VCaP (cell line): Measurements from ENCODE around the gene ZNF319.

ENCODE experiments used
- H3K27ac ChIP-seq: fragments of 450-650 bp; 2 replicates; pipeline ENCODE4 v1.5.1; 2017
- CTCF ChIP-seq: fragments of 450-650 bp; conservative IDR thresholded peaks from 2 replicates; pipeline ENCODE4 v1.5.1; 2017; ENCODE audit warnings: mild to moderate bottlenecking, moderate library complexity

The ZNF319 gene

GRCh38 chr16:58022601-58023371 is 22.3 kb upstream of the ZNF319 start:
- TF ChIP-seq CTCF: no peak
- H3K27ac ChIP-seq: peak overlapping the region; percentile 84

DNA sequence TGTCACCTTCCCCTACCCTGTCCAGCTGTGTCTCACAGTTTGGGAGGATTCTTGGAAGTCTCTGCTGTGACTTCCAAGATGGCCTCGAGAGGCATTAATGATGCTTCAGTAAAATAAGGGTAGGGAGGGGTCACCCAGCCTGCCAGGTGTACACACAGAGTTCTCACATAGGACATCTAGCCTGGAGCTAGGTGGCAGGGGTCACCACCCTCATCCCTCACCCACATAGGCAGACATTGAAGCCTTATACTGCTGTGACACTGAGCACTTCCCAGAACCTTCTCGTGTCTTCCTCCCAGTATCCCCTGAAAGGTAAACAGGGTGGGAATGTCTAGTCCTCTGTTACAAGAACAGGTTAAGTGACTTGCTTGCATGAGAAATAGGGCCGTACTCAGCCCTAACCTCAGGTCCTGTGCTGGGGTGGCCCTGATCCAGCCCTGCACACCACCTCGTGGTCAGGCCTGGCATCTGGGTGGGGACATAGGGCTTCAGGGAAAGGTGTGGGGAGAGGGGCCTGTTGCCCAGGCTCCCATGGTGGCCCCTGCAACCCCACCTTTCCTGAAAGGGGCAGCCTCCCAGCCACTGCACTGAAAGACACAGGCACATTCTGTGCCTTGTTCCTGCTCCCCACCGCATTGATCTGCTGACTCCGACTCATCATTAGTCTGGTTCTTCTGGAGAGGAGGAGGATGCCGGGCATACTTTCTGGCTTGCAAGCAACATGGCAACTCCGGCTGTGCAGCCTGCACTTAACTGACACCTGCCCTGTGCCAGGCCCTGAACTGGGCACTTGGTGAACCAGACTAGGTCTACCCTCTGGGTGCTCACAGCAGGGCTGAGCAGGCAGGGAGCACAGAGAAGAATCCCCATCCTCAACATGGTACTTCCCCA is 21.4 kb upstream of the ZNF319 start:
- TF ChIP-seq CTCF: no peak

DNA sequence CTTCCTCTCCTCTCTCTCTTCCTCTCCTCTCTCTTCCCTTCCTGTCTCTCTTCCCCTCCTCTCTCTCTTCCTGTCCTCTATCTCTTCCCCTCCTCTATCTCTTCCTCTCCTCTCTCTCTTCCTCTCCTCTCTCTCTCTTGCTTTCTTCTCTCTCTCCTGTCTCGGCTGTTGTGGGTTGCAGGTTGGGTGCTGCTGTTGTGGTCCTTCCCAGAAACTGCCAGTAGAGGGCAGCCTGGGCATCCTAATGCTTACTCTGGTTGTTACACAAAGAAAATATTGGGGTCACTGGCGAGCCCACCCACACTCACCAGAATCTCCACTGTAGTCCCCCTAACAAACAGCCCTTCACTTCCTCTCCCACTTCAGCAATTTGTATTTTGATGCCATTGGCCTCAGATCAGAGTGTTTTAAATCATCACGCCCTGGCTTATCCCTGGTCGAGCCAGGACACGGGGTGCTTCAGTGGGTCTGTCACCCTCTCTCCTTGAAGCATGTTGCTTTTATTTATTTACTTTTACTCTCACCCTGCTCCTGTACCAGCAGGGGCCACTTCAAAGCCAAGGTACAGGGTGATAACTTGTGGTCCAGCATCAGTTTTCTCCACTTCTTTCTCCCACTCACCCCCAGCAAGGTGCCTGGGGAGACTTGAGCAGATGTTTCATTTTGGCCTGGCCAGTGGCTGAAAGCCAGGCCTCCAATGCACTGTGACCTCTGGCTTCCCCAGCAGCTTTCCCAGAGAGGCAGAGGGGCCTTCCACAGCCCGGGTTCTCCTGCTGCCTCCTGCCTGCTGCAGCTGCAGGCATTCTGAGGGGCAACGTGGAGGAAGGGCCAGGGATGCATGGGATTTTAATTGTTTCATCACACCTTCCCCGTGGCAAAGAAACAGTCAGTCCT is 20.4 kb upstream of the ZNF319 start:
- TF ChIP-seq CTCF: peak; percentile 74
- H3K27ac ChIP-seq: peak overlapping the region; percentile 84

More for the DNA sequence above, 21.4 kb upstream of the ZNF319 start:
- H3K27ac ChIP-seq: peak overlapping the region; percentile 84

GRCh38 chr16:58019866-58020538 is 19.5 kb upstream of the ZNF319 start:
- no peak for TF ChIP-seq CTCF
- H3K27ac ChIP-seq: no peak overlapping the region

GRCh38 chr16:58018803-58019202 is 18.3 kb upstream of the ZNF319 start:
- TF ChIP-seq CTCF: no peak
- no peak overlapping the region for H3K27ac ChIP-seq

- TF ChIP-seq CTCF: no peak
- H3K27ac ChIP-seq: no peak overlapping the region
These were observed 16.5 kb upstream of the ZNF319 start for GRCh38 chr16:58016840-58017446.
